Measurements from ENCODE around the gene TSPAN4. TPM values are rescaled to one million over a fixed set of nuclear protein-coding genes. Genes with fewer than 3 reads are reported as not detected.

Gene TSPAN4
- total and polyA plus RNA-seq, 2 of the 13 experiments (the other 11 are each of a cell fraction or from before 2014, with no cell fraction given): 31.7 to 68.3 TPM

DNA sequence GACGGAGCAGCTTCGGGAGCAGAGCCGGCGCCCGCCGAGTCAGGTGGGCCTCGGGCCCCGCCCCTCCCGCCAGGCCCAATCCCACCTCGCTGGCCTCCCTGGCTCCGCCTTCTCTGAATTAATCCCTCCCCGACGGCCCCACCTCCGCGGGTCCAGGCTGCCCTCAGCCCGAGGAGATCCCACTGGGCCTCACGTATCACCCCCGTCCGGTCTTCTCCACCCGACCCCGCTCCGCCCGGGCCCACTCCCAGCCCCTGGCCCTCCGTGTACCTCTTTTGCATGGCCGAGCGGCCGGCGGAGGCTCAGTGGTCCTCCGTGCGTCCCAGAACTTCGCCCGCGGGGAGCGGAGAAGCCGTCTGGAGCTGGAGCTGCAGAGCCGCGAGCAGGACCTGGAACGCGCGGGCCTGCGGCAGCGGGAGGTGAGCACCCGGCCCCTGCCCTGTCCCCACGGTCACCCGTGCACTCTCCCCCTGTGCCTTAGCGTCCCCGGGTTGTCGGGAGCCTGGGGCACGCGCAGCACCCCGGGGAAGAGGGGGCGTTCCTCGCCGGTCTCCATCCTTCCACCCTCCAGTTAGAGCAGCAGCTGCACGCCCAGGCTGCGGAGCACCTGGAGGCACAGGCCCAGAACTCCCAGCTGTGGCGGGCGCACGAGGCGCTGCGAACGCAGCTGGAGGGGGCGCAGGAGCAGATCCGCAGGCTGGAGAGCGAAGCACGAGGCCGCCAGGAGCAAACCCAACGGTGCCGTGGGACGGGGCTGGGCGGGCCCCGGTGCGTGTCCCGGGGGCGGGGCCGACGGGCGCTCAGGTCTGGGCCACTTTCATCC, 12.1 kb upstream of the TSPAN4 start (continued):
- TF ChIP-seq ZNF724P (CRISPR knock-in tag; IDR thresholded peaks at IDR 0.05; ENCODE audit: borderline replicate concordance): 0 out of 2 replicates have a peak, but pooled peaks have one; percentile 59
- 0 out of 2 replicates have a peak, but pooled peaks have one; percentile 14 for TF ChIP-seq ZBTB20 (CRISPR knock-in tag; IDR thresholded peaks at IDR 0.05; ENCODE audit: borderline replicate concordance, low read depth)
- TF ChIP-seq, protein P1, sequence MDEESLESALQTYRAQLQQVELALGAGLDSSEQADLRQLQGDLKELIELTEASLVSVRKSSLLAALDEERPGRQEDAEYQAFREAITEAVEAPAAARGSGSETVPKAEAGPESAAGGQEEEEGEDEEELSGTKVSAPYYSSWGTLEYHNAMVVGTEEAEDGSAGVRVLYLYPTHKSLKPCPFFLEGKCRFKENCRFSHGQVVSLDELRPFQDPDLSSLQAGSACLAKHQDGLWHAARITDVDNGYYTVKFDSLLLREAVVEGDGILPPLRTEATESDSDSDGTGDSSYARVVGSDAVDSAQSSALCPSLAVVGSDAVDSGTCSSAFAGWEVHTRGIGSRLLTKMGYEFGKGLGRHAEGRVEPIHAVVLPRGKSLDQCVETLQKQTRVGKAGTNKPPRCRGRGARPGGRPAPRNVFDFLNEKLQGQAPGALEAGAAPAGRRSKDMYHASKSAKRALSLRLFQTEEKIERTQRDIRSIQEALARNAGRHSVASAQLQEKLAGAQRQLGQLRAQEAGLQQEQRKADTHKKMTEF (CRISPR knock-in tag; IDR thresholded peaks at IDR 0.05): peak; percentile 44; the same call in 1 of the 2 replicates
- 0 out of 2 replicates have a peak, but pooled peaks have one; percentile 39 for TF ChIP-seq GZF1 (CRISPR knock-in tag; IDR thresholded peaks at IDR 0.05)
- peak; percentile 87 for TF ChIP-seq ZNF274 (CRISPR knock-in tag; IDR thresholded peaks at IDR 0.05)
- TF ChIP-seq, protein P2, sequence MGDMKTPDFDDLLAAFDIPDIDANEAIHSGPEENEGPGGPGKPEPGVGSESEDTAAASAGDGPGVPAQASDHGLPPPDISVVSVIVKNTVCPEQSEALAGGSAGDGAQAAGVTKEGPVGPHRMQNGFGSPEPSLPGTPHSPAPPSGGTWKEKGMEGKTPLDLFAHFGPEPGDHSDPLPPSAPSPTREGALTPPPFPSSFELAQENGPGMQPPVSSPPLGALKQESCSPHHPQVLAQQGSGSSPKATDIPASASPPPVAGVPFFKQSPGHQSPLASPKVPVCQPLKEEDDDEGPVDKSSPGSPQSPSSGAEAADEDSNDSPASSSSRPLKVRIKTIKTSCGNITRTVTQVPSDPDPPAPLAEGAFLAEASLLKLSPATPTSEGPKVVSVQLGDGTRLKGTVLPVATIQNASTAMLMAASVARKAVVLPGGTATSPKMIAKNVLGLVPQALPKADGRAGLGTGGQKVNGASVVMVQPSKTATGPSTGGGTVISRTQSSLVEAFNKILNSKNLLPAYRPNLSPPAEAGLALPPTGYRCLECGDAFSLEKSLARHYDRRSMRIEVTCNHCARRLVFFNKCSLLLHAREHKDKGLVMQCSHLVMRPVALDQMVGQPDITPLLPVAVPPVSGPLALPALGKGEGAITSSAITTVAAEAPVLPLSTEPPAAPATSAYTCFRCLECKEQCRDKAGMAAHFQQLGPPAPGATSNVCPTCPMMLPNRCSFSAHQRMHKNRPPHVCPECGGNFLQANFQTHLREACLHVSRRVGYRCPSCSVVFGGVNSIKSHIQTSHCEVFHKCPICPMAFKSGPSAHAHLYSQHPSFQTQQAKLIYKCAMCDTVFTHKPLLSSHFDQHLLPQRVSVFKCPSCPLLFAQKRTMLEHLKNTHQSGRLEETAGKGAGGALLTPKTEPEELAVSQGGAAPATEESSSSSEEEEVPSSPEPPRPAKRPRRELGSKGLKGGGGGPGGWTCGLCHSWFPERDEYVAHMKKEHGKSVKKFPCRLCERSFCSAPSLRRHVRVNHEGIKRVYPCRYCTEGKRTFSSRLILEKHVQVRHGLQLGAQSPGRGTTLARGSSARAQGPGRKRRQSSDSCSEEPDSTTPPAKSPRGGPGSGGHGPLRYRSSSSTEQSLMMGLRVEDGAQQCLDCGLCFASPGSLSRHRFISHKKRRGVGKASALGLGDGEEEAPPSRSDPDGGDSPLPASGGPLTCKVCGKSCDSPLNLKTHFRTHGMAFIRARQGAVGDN (CRISPR knock-in tag; IDR thresholded peaks at IDR 0.05): peak; percentile 93
- TF ChIP-seq, protein P3, sequence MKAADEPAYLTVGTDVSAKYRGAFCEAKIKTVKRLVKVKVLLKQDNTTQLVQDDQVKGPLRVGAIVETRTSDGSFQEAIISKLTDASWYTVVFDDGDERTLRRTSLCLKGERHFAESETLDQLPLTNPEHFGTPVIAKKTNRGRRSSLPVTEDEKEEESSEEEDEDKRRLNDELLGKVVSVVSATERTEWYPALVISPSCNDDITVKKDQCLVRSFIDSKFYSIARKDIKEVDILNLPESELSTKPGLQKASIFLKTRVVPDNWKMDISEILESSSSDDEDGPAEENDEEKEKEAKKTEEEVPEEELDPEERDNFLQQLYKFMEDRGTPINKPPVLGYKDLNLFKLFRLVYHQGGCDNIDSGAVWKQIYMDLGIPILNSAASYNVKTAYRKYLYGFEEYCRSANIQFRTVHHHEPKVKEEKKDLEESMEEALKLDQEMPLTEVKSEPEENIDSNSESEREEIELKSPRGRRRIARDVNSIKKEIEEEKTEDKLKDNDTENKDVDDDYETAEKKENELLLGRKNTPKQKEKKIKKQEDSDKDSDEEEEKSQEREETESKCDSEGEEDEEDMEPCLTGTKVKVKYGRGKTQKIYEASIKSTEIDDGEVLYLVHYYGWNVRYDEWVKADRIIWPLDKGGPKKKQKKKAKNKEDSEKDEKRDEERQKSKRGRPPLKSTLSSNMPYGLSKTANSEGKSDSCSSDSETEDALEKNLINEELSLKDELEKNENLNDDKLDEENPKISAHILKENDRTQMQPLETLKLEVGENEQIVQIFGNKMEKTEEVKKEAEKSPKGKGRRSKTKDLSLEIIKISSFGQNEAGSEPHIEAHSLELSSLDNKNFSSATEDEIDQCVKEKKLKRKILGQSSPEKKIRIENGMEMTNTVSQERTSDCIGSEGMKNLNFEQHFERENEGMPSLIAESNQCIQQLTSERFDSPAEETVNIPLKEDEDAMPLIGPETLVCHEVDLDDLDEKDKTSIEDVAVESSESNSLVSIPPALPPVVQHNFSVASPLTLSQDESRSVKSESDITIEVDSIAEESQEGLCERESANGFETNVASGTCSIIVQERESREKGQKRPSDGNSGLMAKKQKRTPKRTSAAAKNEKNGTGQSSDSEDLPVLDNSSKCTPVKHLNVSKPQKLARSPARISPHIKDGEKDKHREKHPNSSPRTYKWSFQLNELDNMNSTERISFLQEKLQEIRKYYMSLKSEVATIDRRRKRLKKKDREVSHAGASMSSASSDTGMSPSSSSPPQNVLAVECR (CRISPR knock-in tag; IDR thresholded peaks at IDR 0.05; ENCODE audit: borderline replicate concordance): peak; percentile 70
- 0 out of 2 replicates have a peak, but pooled peaks have one; percentile 27 for TF ChIP-seq ZNF564 (CRISPR knock-in tag; IDR thresholded peaks at IDR 0.05)
- peak; percentile 37; the same call in 1 of the 2 replicates for TF ChIP-seq GABPB1 (CRISPR knock-in tag; IDR thresholded peaks at IDR 0.05)
- TF ChIP-seq, protein P4, sequence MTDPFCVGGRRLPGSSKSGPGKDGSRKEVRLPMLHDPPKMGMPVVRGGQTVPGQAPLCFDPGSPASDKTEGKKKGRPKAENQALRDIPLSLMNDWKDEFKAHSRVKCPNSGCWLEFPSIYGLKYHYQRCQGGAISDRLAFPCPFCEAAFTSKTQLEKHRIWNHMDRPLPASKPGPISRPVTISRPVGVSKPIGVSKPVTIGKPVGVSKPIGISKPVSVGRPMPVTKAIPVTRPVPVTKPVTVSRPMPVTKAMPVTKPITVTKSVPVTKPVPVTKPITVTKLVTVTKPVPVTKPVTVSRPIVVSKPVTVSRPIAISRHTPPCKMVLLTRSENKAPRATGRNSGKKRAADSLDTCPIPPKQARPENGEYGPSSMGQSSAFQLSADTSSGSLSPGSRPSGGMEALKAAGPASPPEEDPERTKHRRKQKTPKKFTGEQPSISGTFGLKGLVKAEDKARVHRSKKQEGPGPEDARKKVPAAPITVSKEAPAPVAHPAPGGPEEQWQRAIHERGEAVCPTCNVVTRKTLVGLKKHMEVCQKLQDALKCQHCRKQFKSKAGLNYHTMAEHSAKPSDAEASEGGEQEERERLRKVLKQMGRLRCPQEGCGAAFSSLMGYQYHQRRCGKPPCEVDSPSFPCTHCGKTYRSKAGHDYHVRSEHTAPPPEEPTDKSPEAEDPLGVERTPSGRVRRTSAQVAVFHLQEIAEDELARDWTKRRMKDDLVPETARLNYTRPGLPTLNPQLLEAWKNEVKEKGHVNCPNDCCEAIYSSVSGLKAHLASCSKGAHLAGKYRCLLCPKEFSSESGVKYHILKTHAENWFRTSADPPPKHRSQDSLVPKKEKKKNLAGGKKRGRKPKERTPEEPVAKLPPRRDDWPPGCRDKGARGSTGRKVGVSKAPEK (CRISPR knock-in tag; IDR thresholded peaks at IDR 0.05; ENCODE audit: borderline replicate concordance): 0 out of 2 replicates have a peak, but pooled peaks have one; percentile 54
- TF ChIP-seq DR1 (CRISPR knock-in tag; IDR thresholded peaks at IDR 0.05): 0 out of 2 replicates have a peak, but pooled peaks have one; percentile 30
- TF ChIP-seq JDP2 (CRISPR knock-in tag; IDR thresholded peaks at IDR 0.05; ENCODE audit: borderline replicate concordance): no peak
- TF ChIP-seq ZBTB38 (CRISPR knock-in tag; IDR thresholded peaks at IDR 0.05): no peak
- no peak for TF ChIP-seq SUZ12 (IDR thresholded peaks at IDR 0.05; ENCODE audit: low read depth, low read length)
- no peak for TF ChIP-seq ZNF207 (IDR thresholded peaks at IDR 0.05; ENCODE audit: borderline replicate concordance)
